D721Med (cell line): ENCODE measurements around the gene ASMTL.
"Not testable (repeated sequence)": the region's sequence is repeated elsewhere in the genome, so short reads cannot be mapped to it uniquely, and the experiment has no call there.

ENCODE experiments used
- DNase-seq: peaks from one replicate; pipeline ENCODE4 v3.0.0; 2011; ENCODE audit warnings: low spot score; ENCODE audit not compliant: insufficient read length
- FAIRE-seq: peaks from 2 replicates; lab custom pipeline; 2011; peaks lifted over from hg19 to GRCh38; lab: Jason Lieb, UNC
- CTCF ChIP-seq: IDR thresholded peaks from 2 replicates; pipeline ENCODE4 v1.5.1; 2012; ENCODE audit warnings: mild to moderate bottlenecking, control low read depth; ENCODE audit not compliant: insufficient read depth; ENCODE audit errors: missing control alignments

ASMTL gene

GRCh38 chrX:1386338-1387127 is 66.2 kb downstream of the ASMTL start:
- DNase-seq (no peak), FAIRE-seq (no peak)
- TF ChIP-seq CTCF = no peak

- TF ChIP-seq CTCF = no peak
- FAIRE-seq (no peak), DNase-seq (no peak)
These were observed 67.2 kb downstream of the ASMTL start for GRCh38 chrX:1385253-1386223.

GRCh38 chrX:1384658-1385252 is 68.0 kb downstream of the ASMTL start:
- no peak for TF ChIP-seq CTCF
- DNase-seq (no peak), FAIRE-seq (no peak)

- no peak for DNase-seq
- FAIRE-seq = no peak
- no peak for TF ChIP-seq CTCF
These were observed 72.0 kb downstream of the ASMTL start for GRCh38 chrX:1380672-1381233.

GRCh38 chrX:1378306-1378759 is 74.4 kb downstream of the ASMTL start:
- no peak for TF ChIP-seq CTCF
- DNase-seq (no peak), FAIRE-seq (no peak)

GRCh38 chrX:1368385-1368698 is 84.4 kb downstream of the ASMTL start:
- DNase-seq (no peak), FAIRE-seq (no peak)
- no peak for TF ChIP-seq CTCF

GRCh38 chrX:1366363-1366762 is 86.3 kb downstream of the ASMTL start:
- not testable (repeated sequence) for DNase-seq, FAIRE-seq
